ENCODE results near the gene NINJ2. TPM values are rescaled to one million over a fixed set of nuclear protein-coding genes. Genes with fewer than 3 reads are reported as not detected.

NINJ2 gene
- polyA plus RNA-seq, 1 of the 3 experiments (the other 2 are of a cell fraction) = 0.07 TPM

- TF ChIP-seq, protein P1, sequence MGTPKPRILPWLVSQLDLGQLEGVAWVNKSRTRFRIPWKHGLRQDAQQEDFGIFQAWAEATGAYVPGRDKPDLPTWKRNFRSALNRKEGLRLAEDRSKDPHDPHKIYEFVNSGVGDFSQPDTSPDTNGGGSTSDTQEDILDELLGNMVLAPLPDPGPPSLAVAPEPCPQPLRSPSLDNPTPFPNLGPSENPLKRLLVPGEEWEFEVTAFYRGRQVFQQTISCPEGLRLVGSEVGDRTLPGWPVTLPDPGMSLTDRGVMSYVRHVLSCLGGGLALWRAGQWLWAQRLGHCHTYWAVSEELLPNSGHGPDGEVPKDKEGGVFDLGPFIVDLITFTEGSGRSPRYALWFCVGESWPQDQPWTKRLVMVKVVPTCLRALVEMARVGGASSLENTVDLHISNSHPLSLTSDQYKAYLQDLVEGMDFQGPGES (IDR thresholded peaks at IDR 0.05; ENCODE audit: low read depth, low read length) = no peak
- no peak for TF ChIP-seq YY1 (IDR thresholded peaks at IDR 0.05; ENCODE audit: low read depth)
- TF ChIP-seq CHD2 (IDR thresholded peaks at IDR 0.05; ENCODE audit: low read length, partially characterized antibody) = no peak
Observed at GRCh38 chr12:622416-622815, 40.8 kb downstream of the NINJ2 start (continued).

- TF ChIP-seq TEAD4 (IDR thresholded peaks at IDR 0.05; ENCODE audit: borderline replicate concordance, insufficient read depth) = no peak
- TF ChIP-seq, protein P2, sequence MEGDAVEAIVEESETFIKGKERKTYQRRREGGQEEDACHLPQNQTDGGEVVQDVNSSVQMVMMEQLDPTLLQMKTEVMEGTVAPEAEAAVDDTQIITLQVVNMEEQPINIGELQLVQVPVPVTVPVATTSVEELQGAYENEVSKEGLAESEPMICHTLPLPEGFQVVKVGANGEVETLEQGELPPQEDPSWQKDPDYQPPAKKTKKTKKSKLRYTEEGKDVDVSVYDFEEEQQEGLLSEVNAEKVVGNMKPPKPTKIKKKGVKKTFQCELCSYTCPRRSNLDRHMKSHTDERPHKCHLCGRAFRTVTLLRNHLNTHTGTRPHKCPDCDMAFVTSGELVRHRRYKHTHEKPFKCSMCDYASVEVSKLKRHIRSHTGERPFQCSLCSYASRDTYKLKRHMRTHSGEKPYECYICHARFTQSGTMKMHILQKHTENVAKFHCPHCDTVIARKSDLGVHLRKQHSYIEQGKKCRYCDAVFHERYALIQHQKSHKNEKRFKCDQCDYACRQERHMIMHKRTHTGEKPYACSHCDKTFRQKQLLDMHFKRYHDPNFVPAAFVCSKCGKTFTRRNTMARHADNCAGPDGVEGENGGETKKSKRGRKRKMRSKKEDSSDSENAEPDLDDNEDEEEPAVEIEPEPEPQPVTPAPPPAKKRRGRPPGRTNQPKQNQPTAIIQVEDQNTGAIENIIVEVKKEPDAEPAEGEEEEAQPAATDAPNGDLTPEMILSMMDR (IDR thresholded peaks at IDR 0.05) = no peak
- TF ChIP-seq USF1 (IDR thresholded peaks at IDR 0.05; ENCODE audit: borderline replicate concordance, low read depth) = no peak
- TF ChIP-seq SIN3A (IDR thresholded peaks at IDR 0.05; ENCODE audit: borderline replicate concordance, low read depth, low read length) = no peak
- no peak for TF ChIP-seq MXI1 (IDR thresholded peaks at IDR 0.05; ENCODE audit: low read depth, low read length)
- TF ChIP-seq SMC3 (IDR thresholded peaks at IDR 0.05; ENCODE audit: low read depth, low read length) = no peak
- TF ChIP-seq JUND (IDR thresholded peaks at IDR 0.05) = no peak
- TF ChIP-seq MAX (IDR thresholded peaks at IDR 0.05; ENCODE audit: low read depth) = no peak
- POLR2A ChIA-PET = no interaction called here
- Histone ChIP-seq H2AFZ (ENCODE audit: low read depth) (no peak overlapping the region), H3K9me2 (no peaks in the 10 kb centered on the region), H3K9ac (no peak overlapping the region), H3K9me3 (no peaks in the 10 kb centered on the region), H3F3A (replicated peaks; ENCODE audit: insufficient read depth) (no peaks in the 10 kb centered on the region), H3K27ac (ENCODE audit: low read depth in 2 of 2, low read length in 1 of 2) (no peak overlapping the region), H3K79me2 (ENCODE audit: insufficient read depth) (no peaks in the 10 kb centered on the region), H4K20me1 (ENCODE audit: insufficient read depth) (no peaks in the 10 kb centered on the region), H3K27me3 (ENCODE audit: insufficient read depth) (no peaks in the 10 kb centered on the region), H3K4me2 (no peak overlapping the region), H3K4me1 (ENCODE audit: control insufficient read depth in 1 of 2, insufficient read depth in 2 of 2, low read depth in 1 of 2, low read length in 1 of 2) (peaks cover 0 to 9% of the 10 kb centered on the region in 2 experiments; a peak in 1 of 4 replicates), H3K36me3 (replicated peaks in 1 of 2; ENCODE audit: control insufficient read depth in 1 of 2, insufficient read depth in 2 of 2, low read length in 1 of 2) (no peaks in the 10 kb centered on the region), H3K4me3 (ENCODE audit: low read depth in 2 of 2, low read length in 1 of 2) (no peak overlapping the region)
- WGBS (ENCODE audit: low lambda C conversion rate) = 89% methylated on average over 4 of the region's 4 CpGs
- CTCF ChIA-PET = interaction anchor here (1.0 to 1.5 kb wide), 3 partner anchors 9 to 133 kb away, joined by 3 read pairs; partner anchors contain the start of gene WNK1
- DNase-seq = no peak
Observed at GRCh38 chr12:619346-619745, 43.9 kb downstream of the NINJ2 start.

GRCh38 chr12:618605-619004 lies 44.6 kb downstream of the NINJ2 start:
- Histone ChIP-seq H3K4me1 (ENCODE audit: control insufficient read depth in 1 of 2, insufficient read depth in 2 of 2, low read depth in 1 of 2, low read length in 1 of 2) (peaks cover 0 to 14% of the 10 kb centered on the region in 2 experiments; a peak in 1 of 4 replicates), H4K20me1 (ENCODE audit: insufficient read depth) (no peaks in the 10 kb centered on the region), H3K4me3 (ENCODE audit: low read depth in 2 of 2, low read length in 1 of 2) (no peak overlapping the region), H3K79me2 (ENCODE audit: insufficient read depth) (no peaks in the 10 kb centered on the region), H2AFZ (ENCODE audit: low read depth) (no peak overlapping the region), H3K27me3 (ENCODE audit: insufficient read depth) (no peaks in the 10 kb centered on the region), H3F3A (replicated peaks; ENCODE audit: insufficient read depth) (no peaks in the 10 kb centered on the region), H3K4me2 (no peak overlapping the region), H3K9me2 (no peaks in the 10 kb centered on the region), H3K27ac (ENCODE audit: low read depth in 2 of 2, low read length in 1 of 2) (no peak overlapping the region), H3K9ac (no peak overlapping the region), H3K36me3 (replicated peaks in 1 of 2; ENCODE audit: control insufficient read depth in 1 of 2, insufficient read depth in 2 of 2, low read length in 1 of 2) (no peaks in the 10 kb centered on the region), H3K9me3 (no peaks in the 10 kb centered on the region)
- TF ChIP-seq FOSL2 (IDR thresholded peaks at IDR 0.05; ENCODE audit: borderline replicate concordance, low read depth) (no peak), RCOR1 (IDR thresholded peaks at IDR 0.05; ENCODE audit: low read length) (no peak), NRF1 (IDR thresholded peaks at IDR 0.05; ENCODE audit: low read depth, low read length) (no peak), GABPA (IDR thresholded peaks at IDR 0.05; ENCODE audit: low read depth) (no peak), FOXJ3 (CRISPR knock-in tag; IDR thresholded peaks at IDR 0.05) (no peak), FOXM1 (IDR thresholded peaks at IDR 0.05; ENCODE audit: low read depth) (no peak), MXI1 (IDR thresholded peaks at IDR 0.05; ENCODE audit: low read depth, low read length) (no peak), MAX (IDR thresholded peaks at IDR 0.05; ENCODE audit: low read depth) (no peak)
- TF ChIP-seq, protein P2 (IDR thresholded peaks at IDR 0.05) = no peak
- 84% methylated on average over 6 of the region's 6 CpGs for WGBS (ENCODE audit: low lambda C conversion rate)
- DNase-seq = no peak
- ChIA-PET POLR2A (no interaction called here), CTCF (interaction anchor here (1.0 to 1.5 kb wide), 2 partner anchors 8 to 133 kb away, joined by 3 read pairs; partner anchors contain the start of gene WNK1)
